HG03521 (cell line): ENCODE measurements around the gene ZBTB40.

Experiments
- ATAC-seq: cut with Tn5 transposase; IDR thresholded peaks from one replicate; pipeline ENCODE4 v1.9.1; 2021; ENCODE audit warnings: mild to moderate bottlenecking, moderate library complexity; ENCODE audit not compliant: unreplicated experiment

The ZBTB40 gene

DNA sequence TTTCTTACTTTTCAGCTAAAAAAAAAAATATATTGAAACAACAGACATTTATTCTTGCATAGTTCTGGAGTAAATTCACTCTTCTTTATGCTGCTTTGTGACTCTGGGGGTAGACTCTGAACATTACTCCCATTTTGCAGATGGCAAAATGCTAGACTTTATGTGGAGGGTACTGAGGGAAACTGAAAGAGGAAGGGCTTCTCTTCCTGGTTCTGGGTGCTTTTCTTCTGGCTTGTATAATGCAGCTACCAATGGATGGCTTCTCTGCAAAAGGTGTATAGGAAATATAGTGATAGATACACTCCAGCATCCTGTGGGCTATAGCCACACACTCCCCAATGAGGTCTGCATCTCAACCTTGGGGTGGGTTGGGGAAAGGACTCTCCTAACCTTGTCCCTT lies 19.7 kb upstream of the ZBTB40 start:
- no peak for ATAC-seq

DNA sequence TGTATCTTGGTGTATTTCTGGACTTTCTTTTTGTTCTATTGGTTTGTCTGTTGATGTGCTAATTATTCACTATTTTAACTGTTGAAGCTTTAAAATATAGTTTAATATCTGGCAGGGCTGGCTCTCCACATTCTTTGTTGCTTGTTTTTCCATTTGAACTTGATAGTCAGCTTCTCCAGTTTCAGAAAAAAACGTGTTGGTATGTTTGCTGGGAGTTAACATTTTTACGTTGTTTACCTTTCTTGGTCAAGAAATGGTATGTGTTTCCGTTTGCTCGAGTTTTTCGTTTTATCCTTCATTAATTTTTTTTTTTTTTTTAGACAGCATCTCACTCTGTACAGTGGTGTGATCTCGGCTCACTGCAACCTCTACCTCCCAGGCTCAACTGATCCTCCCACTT lies 16.9 kb upstream of the ZBTB40 start:
- no peak for ATAC-seq

DNA sequence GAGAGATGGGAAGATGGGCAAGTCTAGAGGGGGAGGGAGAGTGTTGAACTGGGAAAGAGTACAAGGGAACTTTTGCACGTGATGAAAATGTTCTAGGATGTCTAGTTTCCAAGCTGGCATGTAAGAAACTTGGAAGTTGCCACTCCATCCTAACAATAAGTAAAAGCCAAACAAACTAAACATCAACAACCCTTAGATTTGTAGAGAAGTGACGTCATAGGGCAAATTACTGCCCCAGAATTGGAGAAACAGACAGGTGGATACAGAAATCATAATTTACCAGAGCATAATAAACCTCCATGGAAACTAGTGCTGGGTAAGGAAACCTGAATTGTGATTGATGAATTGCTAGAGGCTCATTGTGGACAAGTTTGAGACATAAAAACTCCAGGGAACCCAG lies 14.7 kb upstream of the ZBTB40 start:
- ATAC-seq = no peak

DNA sequence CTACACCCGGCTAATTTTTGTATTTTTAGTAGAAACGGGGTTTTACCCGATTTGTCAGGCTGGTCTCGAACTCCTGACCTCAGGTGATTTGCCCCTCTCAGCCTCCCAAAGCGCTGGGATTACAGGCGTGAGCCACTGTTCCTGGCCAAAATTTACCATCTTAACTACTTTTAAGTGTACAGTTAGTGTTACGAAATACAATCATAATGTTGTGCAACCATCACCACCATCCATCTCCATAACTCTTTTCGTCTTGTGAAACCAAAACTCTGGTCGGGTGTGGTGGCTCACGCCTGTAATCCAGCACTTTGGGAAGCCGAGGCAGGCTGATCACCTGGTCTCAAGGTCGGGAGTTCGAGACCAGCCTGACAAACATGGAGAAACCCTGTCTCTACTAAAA lies 14.1 kb upstream of the ZBTB40 start:
- ATAC-seq = no peak

DNA sequence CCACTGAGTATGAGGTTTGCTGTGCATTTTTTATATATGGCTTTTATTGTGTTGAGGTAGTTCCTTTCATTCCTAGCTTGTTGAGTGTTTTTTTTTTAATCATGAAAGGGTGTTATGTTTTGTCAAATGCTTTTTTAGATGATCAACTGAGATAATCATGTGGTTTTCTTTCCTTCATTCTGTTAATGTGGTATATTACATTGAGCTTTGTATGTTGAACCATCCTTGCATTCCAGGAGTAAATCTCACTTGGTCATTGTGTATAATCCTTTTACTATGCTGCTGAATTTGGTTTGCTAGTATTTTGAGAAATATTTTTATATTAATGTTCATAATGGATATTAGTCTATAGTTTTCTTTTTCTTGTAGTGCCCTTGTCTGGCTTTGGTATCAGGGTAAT lies 11.1 kb upstream of the ZBTB40 start:
- no peak for ATAC-seq

DNA sequence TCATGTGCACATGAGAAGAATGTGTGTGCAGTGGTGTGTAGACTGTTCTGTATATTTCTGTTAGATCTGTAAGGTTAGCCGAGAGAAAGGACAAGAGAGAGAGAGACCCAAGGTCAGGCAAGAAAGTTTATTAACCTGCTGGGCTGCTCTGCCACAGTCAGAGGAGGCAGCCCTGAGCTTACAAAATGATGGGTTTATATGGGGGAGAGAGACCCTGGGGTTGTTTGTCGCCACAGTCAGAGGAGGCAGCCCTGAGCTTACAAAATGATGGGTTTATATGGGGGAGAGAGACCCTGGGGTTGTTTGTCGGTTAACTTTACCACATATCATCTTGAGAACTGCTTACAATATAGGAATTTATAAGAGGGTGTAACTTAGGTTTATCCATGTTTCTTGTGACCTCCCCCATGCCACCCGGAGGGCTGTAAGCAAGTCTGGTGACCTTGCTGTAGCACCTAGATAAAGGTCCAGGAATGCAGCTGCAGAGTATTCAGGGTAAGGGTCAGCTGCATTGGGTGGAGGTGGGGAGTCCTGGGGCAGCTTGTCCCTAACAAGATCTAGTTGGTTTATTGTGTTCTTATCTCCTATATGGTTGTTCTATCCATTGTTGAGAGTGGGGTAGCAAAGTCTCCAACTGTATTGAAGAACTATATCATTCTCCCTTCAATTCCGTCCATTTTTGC lies 9.3 kb upstream of the ZBTB40 start:
- no peak for ATAC-seq

DNA sequence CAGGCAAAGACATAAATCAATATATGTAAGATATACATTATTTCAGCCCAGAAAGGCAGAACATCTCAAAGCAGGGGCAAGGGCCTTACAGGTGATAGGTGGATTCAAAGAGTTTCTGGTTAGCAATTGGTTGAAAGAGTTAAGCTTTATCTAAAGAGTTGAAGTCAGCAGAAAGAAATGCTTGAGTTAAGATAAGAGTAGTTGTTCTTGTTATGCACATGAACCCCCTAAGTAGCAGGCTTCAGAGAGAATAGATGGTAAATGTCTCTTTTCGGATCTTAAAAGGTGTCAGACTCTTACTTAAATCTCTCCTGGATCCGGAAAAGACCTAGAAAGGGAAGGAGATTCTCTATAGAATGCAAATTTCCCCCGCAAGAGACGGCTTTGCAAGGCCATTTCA lies 8.3 kb upstream of the ZBTB40 start:
- ATAC-seq = no peak

DNA sequence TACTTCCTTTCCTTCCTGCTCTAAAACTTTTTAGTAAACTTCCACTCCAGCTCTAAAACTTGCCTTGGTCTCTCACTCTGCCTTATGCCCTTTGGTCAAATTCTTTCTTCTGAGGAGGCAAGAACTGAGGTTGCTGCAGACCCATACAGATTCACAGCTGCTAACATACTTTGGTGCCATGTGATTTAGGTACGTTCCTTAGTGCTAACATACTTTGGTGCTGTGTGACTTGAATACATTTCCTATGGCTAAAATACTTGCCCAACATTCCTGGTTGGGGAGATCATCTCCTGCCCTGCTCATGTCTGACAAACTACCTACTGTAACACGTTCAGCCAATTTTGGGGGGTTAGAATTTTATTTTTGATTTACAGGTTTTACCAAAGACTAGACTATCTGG lies 6.8 kb upstream of the ZBTB40 start:
- ATAC-seq = no peak

DNA sequence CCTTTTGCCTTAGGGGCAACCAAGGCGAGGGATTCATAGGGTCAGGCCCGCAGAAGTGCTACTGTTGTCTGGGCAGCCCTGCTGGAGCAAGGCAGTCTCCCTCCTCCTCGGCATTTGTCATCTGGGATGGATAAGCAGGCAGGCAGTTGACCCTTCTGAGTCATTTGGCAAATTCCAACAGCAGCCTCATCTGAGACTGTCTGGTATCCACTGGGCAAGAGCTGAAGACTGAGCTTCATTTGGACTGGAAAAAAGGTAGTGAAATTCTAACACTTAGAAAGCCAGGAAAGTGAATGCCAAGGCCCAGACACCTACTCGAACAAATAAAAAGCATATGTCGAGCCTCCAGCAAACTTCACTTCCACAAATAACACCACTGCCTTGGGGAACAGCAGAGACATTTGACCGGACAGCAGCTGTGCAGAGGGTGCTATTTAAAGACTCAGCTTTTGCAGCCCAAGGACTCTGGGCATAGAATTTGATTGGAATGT lies 4.0 kb upstream of the ZBTB40 start:
- no peak for ATAC-seq

DNA sequence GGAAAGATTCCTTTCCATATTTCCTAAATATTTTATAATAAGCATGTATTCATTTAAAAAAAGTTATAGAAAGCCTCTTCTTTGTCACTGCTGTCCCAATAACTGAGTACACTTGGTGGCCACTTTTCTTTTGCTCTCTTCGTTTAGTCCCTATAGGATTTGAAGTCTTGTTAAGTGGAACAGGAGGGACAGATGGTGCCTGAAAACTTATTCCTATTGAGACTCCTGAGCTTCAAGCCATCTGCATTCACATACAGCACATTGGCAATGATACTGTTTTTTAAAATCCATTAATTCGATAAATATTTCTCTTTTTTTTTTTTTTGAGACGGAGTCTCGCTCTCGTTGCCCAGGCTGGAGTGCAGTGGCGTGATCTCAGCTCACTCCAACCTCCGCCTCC lies 2.0 kb upstream of the ZBTB40 start:
- no peak for ATAC-seq

DNA sequence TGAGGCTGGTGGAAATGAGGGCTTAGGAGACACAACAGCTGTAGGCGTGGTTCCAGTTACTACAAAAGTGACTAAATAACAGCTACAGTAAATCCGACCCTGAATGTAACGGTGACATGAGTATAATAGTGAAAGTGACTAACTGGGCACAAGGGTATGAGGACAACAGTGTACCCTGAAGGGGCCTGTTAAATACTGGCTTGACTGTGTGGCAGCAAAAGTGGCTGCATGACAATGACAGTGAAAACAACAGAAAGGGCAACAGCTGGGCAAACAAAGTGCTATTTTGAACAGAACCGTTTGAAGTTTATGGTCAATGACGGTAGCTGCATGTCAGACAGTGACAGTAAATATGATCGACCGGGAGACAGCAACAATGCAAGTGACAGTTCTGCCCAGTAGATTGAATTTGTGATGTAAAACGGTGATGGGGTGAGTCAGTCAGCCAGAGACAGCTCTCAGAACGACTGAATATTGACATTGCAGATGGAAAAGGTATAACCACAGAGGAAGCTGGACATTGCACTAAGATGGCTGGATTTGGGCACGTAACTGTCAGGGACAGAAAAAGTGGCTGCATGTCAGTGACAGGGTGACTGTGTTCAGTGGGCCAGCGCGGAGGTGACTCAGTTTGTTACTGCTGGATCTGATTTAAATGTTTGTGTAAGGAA lies 1.2 kb upstream of the ZBTB40 start:
- ATAC-seq = no peak

DNA sequence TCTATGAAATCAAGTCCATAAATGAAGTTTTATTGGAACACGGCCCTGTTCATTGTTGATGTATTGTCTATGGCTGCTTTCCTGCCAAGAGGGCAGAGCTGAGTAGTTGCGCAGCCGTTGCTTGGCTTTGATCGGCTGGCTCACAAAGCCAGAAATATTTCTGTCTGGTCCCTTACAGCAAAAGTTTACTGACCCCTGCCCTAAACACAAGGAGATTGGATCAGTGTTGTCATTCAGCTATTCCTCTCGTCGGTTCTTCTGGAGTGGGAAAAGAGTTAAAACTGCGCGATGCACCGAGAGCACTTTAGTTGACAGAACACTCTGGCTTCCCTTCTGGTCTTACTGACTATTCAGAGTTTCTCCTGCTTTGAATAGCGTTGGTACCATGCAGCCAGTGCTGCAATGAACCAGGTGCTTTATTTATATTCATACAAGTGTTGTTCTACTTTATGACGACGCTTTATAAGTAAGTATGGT lies 868 bp downstream of the ZBTB40 start:
- peak; percentile 20 for ATAC-seq

DNA sequence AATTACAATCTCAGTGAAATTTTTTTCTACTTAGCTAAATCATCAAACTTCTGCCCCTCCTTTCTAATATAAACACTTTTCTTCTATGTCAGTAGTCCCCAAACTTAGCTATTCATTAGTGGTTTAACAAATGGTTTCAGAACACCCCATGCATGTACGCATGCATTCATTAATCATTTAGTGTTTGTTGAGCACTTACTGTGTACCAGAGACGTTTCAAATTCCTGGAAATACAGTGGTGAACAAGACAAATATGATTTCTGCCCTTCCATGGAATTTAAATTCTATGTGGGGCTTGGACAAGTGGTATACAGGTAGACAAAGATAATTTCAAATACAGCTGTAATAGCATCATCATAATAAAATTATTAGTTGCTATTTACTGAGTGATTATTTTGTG lies 1.5 kb downstream of the ZBTB40 start:
- ATAC-seq = no peak

DNA sequence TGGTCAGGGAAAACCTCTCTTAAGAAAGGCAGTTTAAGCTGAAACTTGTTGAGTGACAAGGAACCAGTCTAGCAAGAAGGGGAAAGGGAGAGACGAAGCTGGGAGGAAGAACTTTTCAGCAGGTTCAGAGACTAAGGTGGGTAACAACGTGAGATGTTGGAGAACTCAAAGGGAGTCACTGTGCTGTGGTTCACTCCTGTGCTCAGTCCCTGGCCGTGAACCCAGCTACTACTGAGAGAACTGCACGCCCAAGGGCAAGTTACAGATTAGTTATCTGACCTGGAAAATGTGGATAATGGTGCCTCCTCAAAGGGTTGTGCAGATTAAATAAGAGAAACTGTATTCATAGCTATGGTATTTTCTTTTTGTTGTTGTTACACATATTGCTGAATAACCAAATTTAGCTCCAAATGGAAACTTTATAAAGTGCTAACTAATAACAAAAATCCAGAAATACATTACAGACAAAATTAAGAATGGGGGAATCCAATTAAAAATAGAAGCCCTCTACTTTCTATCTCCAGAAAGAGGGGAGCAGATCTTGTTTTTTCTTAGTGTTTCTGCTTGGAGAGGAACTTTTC lies 2.9 kb downstream of the ZBTB40 start:
- no peak for ATAC-seq

DNA sequence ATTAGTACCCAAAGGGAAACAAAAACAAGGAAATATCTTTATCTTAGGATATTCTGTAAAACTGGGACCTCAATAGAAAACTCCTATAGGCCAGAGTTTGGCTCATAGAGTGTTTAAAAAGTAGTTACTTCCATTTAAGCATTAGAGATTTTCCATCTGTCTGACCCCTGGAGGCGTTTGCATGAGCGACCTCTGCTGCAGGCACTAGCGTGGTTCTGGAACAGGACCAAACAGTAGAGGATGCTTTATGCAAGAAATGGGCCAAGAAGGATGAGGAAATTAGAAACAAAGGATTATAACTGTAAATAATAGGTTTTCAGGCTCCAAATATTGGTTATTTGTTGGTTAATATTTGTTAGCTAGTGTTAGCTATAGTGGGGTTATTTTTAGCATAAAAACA lies 5.7 kb downstream of the ZBTB40 start:
- no peak for ATAC-seq

DNA sequence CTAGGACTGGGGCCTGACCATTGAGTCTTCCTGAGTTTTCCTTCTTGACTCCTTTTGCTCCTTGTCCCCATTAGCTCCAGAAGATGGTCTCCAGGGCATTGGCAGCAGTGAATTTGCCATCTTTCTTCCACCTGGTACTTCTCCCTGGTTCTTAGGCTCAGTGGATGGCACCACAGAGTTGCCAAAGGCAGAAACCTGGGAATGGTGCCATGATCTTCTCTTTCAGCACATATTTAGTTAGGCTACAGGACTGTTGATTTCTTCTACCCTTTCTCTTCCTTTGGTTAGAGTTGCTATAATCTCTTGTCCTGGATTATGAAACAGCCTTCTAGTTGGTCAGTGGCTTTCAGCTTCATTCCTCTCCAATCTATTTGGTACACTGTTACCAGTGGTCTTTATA lies 6.2 kb downstream of the ZBTB40 start:
- no peak for ATAC-seq

DNA sequence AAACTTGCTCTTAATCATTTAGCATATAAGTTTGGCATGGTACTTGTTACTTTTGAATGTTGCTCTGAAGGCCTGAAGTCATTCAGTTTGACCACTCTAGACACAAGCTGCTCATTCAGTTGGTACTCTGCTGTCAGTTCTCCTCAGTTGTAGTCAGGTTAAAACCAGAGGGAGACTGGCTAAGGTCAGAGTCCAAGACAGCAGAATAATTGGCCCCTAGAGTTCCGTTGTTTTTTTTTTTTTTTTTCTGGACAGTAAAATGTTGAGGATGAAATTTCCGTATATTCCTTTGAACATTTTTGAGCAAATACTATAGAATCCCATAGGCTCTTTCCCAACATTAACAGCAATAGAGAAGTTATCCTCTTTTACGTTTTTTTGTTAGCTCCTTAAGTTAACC lies 9.4 kb downstream of the ZBTB40 start:
- no peak for ATAC-seq

DNA sequence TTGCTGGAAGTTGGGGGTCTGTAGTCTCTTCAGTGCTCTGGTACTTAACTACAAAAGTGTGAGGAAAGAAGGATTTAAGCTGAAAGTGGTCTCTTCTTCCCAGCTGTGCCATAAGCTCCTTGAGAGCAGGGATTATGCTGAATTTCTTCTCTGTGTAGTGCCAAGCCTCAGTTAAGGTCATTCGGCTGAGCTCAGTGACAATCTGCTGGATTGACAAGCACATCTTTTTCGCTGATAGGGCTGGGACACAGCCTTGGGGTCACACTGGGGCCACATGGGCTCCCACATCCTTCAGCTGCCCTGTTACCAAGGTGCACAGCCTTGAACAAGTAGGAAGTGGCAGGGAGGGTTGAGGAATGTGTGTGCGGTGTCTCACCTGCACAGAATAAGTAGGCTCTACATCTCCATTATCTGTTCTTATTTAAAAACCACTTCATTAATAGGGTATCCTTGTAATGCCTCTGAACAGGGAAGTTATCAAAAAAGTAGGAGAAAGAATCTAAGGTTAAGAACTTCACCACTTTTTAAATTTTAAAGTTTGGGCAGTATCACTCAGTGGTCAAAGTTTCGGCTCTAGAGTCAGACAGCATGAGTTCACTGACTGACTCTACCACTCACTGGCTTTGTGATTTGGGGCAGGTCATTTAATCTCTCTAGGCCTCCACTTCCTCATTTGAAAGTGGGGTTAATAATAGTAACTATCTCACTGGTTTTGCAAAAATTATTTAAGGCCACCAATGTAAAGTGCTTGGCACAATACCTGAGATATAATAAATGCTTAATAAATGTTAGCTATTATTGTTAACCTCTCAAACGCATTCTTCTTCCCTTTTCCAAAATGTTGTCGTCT lies 10.3 kb downstream of the ZBTB40 start:
- no peak for ATAC-seq

DNA sequence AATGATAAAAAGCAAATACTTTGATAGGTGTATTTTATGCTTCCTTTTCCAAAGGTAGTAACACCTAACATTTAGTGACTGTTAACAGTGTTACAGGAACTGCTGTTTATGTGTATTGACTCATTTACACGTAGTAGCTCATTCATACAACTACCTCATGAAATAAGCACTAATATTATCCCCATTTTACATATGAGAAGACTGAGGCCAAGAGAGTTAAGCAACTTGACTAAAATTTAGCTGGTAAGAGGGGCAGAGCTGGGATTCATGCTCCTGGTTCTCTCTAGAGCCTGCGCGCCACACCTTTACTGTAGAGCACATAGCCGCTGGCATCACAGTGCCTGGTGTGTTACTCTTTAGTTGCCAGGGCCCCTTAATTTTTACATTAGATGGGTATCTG lies 11.3 kb downstream of the ZBTB40 start:
- no peak for ATAC-seq

DNA sequence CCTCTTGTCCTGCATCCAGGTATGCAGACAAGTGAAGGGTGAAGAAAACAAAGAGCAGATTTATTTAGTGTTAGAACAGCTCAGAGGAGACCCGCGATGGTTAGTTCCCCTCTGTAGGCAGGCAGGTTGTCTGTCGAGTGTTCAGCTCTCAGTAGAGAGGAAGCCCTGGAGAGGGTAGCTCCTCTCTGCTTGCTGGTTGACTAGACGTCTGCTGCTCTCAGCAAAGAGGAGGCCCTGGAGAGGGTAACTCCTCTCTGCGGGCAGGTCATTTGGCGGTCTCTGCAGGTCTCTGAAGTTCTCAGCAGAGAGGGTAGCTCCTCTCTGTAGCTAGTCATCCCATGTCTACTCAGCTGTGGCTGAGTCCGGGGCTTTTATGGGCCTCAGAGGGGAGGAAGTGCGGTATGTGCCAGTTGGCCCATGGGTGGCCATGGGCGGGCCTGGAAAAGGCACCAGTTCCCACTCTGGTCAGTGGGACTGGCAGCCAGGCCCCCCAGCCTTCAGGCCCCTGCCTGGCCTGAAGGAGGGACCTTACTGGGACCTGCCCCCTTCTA lies 13.4 kb downstream of the ZBTB40 start:
- no peak for ATAC-seq

DNA sequence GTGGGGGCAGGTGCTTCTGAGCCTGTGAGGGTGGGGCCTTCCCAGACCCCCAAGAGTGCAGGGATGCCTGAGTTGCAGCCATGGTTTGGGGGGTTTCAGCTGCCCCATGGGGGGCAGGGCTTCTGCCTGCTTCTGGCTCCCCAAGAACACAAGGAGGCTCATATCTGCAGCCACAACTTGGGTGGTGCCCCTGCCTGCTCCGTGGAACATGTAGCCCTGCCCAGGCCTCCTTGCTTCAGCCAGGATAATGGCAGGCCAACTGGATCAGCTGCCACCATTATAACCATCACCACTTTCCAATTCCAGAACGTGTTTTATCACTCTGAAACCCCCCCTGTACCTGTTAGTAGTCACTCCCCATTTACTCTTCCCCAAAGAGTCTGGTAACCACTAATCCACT lies 14.0 kb downstream of the ZBTB40 start:
- ATAC-seq = no peak
